Colon (tissue), 2 donors: Measurements from ENCODE around the gene DLX1.

ENCODE experiments used
- FAIRE-seq: peaks from 2 replicates; lab custom pipeline; 2012; peaks lifted over from hg19 to GRCh38; lab: Jason Lieb, UNC
- donor health status: control.
- donor health status: control.

Gene DLX1

GRCh38 chr2:172087780-172088244 lies 2.5 kb downstream of the DLX1 start:
- FAIRE-seq, result no peak

- no peak for FAIRE-seq
Measured at GRCh38 chr2:172088245-172089004, 3.1 kb downstream of the DLX1 start.

GRCh38 chr2:172089005-172089504 lies 3.7 kb downstream of the DLX1 start:
- FAIRE-seq, result no peak

GRCh38 chr2:172089633-172090032 lies 4.3 kb downstream of the DLX1 start:
- no peak for FAIRE-seq

GRCh38 chr2:172090044-172090961 lies 5.0 kb downstream of the DLX1 start:
- no peak for FAIRE-seq

GRCh38 chr2:172091000-172091641 lies 5.8 kb downstream of the DLX1 start:
- FAIRE-seq, result peak; percentile 57

GRCh38 chr2:172091761-172092566 lies 6.7 kb downstream of the DLX1 start:
- FAIRE-seq, result no peak

GRCh38 chr2:172092716-172093415 lies 7.6 kb downstream of the DLX1 start:
- no peak for FAIRE-seq

GRCh38 chr2:172093416-172094293 lies 8.3 kb downstream of the DLX1 start:
- FAIRE-seq, result no peak

GRCh38 chr2:172094294-172095145 lies 9.2 kb downstream of the DLX1 start:
- no peak for FAIRE-seq

GRCh38 chr2:172095146-172095904 lies 10.0 kb downstream of the DLX1 start:
- FAIRE-seq, result no peak

GRCh38 chr2:172095905-172096625 lies 10.8 kb downstream of the DLX1 start:
- FAIRE-seq, result no peak

- no peak for FAIRE-seq
Measured at GRCh38 chr2:172096626-172097547, 11.6 kb downstream of the DLX1 start.

GRCh38 chr2:172097557-172098131 lies 12.3 kb downstream of the DLX1 start:
- FAIRE-seq, result no peak

GRCh38 chr2:172098287-172098649 lies 13.0 kb downstream of the DLX1 start:
- no peak for FAIRE-seq
